ENCODE data around the gene DDX41.

- TF ChIP-seq CTCF (IDR thresholded peaks at IDR 0.05; ENCODE audit: extremely low read depth in 1 of 2, insufficient read depth in 1 of 2, low read depth in 1 of 2, low read length in 2 of 2), result no peak
- no peak for TF ChIP-seq MYC (IDR thresholded peaks at IDR 0.05; ENCODE audit: low read depth, low read length)
- no peak for TF ChIP-seq POLR2A (IDR thresholded peaks at IDR 0.05; ENCODE audit: low read depth, low read length)
Observed at GRCh38 chr5:177472460-177473442, 44.0 kb downstream of the DDX41 start.

Data from endothelial cell of umbilical vein (primary cell).